Activated CD8-positive, alpha-beta T cell treated with anti-CD3 and anti-CD28 coated beads for 36 hours (primary cell): ENCODE measurements around the gene C1GALT1C1L. TPM values are rescaled to one million over a fixed set of nuclear protein-coding genes. Genes with fewer than 3 reads are reported as not detected.
A peak's percentile ranks its signal among the peaks of the same experiment; 100 is the strongest.
"Not testable (repeated sequence)": the region's sequence is repeated elsewhere in the genome, so short reads cannot be mapped to it uniquely, and the experiment has no call there.

Experiments used
- ATAC-seq: fragments of 200-7000 bp; cut with Tn5 transposase; one replicate; pipeline ENCODE4 v1.10.0; 2021; ENCODE audit warnings: mild to moderate bottlenecking, moderate library complexity
- CTCF ChIA-PET: fragments of 350-600 bp; sonication (Branson Sonifier 250); formaldehyde crosslinking; loops from one replicate; lab custom pipeline; 2021; ENCODE audit warnings: antibody characterized with exemption; lab: Charles Lee
- POLR2A ChIA-PET: fragments of 350-600 bp; sonication (Branson Sonifier 250); formaldehyde crosslinking; loops from one replicate; lab custom pipeline; 2021; ENCODE audit warnings: antibody characterized with exemption; lab: Charles Lee
- DNase-seq: peaks from one replicate; pipeline ENCODE4 v3.0.0-alpha.2; 2020
- H3K27ac Mint-ChIP-seq: one replicate; pipeline ENCODE4 v1.8.0; 2021; ENCODE audit warnings: mild to moderate bottlenecking, mixed read lengths
- H3K27me3 Mint-ChIP-seq: one replicate; pipeline ENCODE4 v1.8.0; 2021; ENCODE audit warnings: mixed read lengths
- H3K36me3 Mint-ChIP-seq: one replicate; pipeline ENCODE4 v1.8.0; 2021; ENCODE audit warnings: low read depth, mixed read lengths
- H3K4me1 Mint-ChIP-seq: one replicate; pipeline ENCODE4 v1.8.0; 2021; ENCODE audit warnings: low read depth, mixed read lengths
- H3K4me3 Mint-ChIP-seq: one replicate; pipeline ENCODE4 v1.8.0; 2021; ENCODE audit warnings: mild to moderate bottlenecking, moderate library complexity, mixed read lengths
- H3K9me3 Mint-ChIP-seq: one replicate; pipeline ENCODE4 v1.8.0; 2021; ENCODE audit warnings: mixed read lengths
- CTCF ChIP-seq: fragments of 200-600 bp; IDR thresholded peaks from one replicate; pipeline ENCODE4 v1.8.0; 2022; ENCODE audit warnings: antibody characterized with exemption, mild to moderate bottlenecking
- intact Hi-C: fragments of 100-400 bp; cut with micrococcal nuclease; formaldehyde crosslinking; loops from one replicate; pipeline ENCODE4 v1.10.0; 2022
- total RNA-seq, 2 experiments: library from RNA; stranded (reverse); gene quantifications; one replicate each; pipeline ENCODE4 v1.2.3, GENCODE V29; 2021

C1GALT1C1L gene
- total RNA-seq, 2 experiments from 2014 or later, result 0.36 TPM; not detected in 1

DNA sequence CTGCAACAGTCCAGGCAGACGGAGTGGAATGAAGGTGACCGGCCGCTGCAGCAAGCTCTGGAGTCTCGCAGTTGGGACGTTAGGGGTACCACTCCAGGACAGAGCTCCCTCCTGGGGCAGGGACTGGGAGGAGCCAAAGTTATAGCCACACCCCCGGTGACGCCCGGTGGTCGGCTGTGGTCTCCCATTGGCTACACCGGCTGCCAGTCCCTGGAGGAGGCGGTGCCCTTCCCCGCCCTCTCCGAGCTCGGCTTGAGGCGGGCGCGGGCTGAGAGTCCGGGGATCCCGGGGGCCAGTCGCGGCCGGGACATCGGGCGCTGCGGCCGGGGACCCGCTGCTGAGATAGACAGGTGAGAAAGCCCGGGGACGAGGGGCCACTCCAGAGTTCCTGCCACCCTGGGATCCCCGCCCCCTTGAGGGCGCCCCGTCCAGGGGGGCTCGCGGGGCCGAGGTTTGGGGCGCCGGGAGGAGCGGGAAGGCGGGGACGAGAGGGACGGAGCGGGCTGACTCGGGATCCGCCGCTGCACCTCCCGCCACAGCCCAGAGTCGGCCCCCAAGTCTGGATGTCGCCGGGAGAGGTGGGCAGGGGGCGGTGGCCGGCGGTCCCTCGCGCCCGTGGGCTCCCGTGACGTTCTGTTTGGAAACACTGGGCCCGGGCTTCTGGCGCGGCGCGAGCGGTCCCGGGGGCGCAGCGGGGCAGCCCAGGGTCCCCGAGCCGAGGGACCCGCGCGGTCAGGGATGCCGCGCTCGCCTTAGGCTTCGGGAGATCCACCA is 39.0 kb downstream of the C1GALT1C1L start, which contains the start of gene PLEKHH2:
Gene PLEKHH2 (plus strand): TSS at position 231 of the 774 bp plus-strand sequence. CDS start 7,414 bp downstream, outside the sequence.
- peak; percentile 100 for ATAC-seq
- peak within 1 kb of the TSS; percentile 77 for H3K4me3 Mint-ChIP-seq
- CTCF ChIA-PET, result interaction anchor here (1.1 to 1.4 kb wide), 3 partner anchors 27 to 70 kb away, joined by 3 read pairs; no protein-coding TSS in a partner anchor
- POLR2A ChIA-PET, result no interaction called here
- no peak within 1 kb of the TSS for H3K27ac Mint-ChIP-seq
- H3K36me3 Mint-ChIP-seq, result no peaks in the 10 kb centered on the region
- intact Hi-C loops, result no loop called here
- peaks cover 7% of the 10 kb centered on the region for H3K9me3 Mint-ChIP-seq
- peak; percentile 92 for DNase-seq
- peaks cover 6% of the 10 kb centered on the region for H3K4me1 Mint-ChIP-seq
- peaks cover 29% of the 10 kb centered on the region for H3K27me3 Mint-ChIP-seq
- no peak for TF ChIP-seq CTCF

GRCh38 chr2:43636621-43637020 is 39.6 kb downstream of the C1GALT1C1L start:
- Mint-ChIP-seq H3K27me3 (peaks cover 33% of the 10 kb centered on the region), H3K4me1 (peaks cover 6% of the 10 kb centered on the region), H3K9me3 (peaks cover 7% of the 10 kb centered on the region), H3K36me3 (no peaks in the 10 kb centered on the region), H3K27ac (no peak overlapping the region), H3K4me3 (peak overlapping the region; percentile 77)
- TF ChIP-seq CTCF, result no peak
- peak; percentile 35 for ATAC-seq
- peak; percentile 19 for DNase-seq
- ChIA-PET CTCF (interaction anchor here (1.1 kb wide), 2 partner anchors 27 to 69 kb away, joined by 3 read pairs; no protein-coding TSS in a partner anchor), POLR2A (no interaction called here)
- intact Hi-C loops, result no loop called here

GRCh38 chr2:43636153-43636552 is 40.1 kb downstream of the C1GALT1C1L start:
- Mint-ChIP-seq H3K4me3 (peak overlapping the region; percentile 12), H3K27me3 (peaks cover 33% of the 10 kb centered on the region)
- H3K4me1 Mint-ChIP-seq, DNase-seq, H3K9me3 Mint-ChIP-seq, H3K27ac Mint-ChIP-seq, H3K36me3 Mint-ChIP-seq, ATAC-seq, intact Hi-C loops, POLR2A ChIA-PET: not testable (repeated sequence)
- CTCF ChIA-PET, result interaction anchor here (0.6 to 1.1 kb wide), 3 partner anchors 26 to 69 kb away, joined by 3 to 5 read pairs (median 3); no protein-coding TSS in a partner anchor

GRCh38 chr2:43634604-43635306 is 41.5 kb downstream of the C1GALT1C1L start:
- Mint-ChIP-seq H3K4me1 (peaks cover 6% of the 10 kb centered on the region), H3K4me3 (no peak overlapping the region), H3K27ac (no peak overlapping the region), H3K27me3 (peaks cover 33% of the 10 kb centered on the region), H3K36me3 (no peaks in the 10 kb centered on the region), H3K9me3 (peaks cover 6% of the 10 kb centered on the region)
- intact Hi-C loops, result no loop called here
- CTCF ChIA-PET, result interaction anchor here (0.9 to 1.0 kb wide), 3 partner anchors 13 to 29 kb away, joined by 3 to 4 read pairs (median 3); no protein-coding TSS in a partner anchor
- ATAC-seq (no peak), DNase-seq (no peak)
- no peak for TF ChIP-seq CTCF
- POLR2A ChIA-PET, result interaction anchor here (1.1 kb wide), 1 partner anchor 39 kb away, joined by 4 read pairs; the partner anchor contains the start of gene THADA

GRCh38 chr2:43631618-43632317 is 44.5 kb downstream of the C1GALT1C1L start:
- POLR2A ChIA-PET, result no interaction called here

More at GRCh38 chr2:43631618-43632317, 44.5 kb downstream of the C1GALT1C1L start:
- Mint-ChIP-seq H3K27me3 (peaks cover 27% of the 10 kb centered on the region), H3K4me3 (no peak overlapping the region), H3K36me3 (no peaks in the 10 kb centered on the region), H3K4me1 (peaks cover 3% of the 10 kb centered on the region), H3K27ac (no peak overlapping the region), H3K9me3 (no peaks in the 10 kb centered on the region)
- DNase-seq (no peak), ATAC-seq (no peak)
- CTCF ChIA-PET, result interaction anchor here (0.9 kb wide), 1 partner anchor 22 kb away, joined by 3 read pairs; no protein-coding TSS in a partner anchor
- intact Hi-C loops, result no loop called here
- TF ChIP-seq CTCF, result no peak
